HPDE6-E6E7 (cell line): Measurements from ENCODE around the gene DCAF8.
A peak's percentile ranks its signal among the peaks of the same experiment; 100 is the strongest.

Experiments
- DNase-seq: peaks from one replicate; pipeline ENCODE4 v3.0.0; 2011; ENCODE audit warnings: missing footprints; ENCODE audit errors: extremely low spot score

Gene DCAF8

DNA sequence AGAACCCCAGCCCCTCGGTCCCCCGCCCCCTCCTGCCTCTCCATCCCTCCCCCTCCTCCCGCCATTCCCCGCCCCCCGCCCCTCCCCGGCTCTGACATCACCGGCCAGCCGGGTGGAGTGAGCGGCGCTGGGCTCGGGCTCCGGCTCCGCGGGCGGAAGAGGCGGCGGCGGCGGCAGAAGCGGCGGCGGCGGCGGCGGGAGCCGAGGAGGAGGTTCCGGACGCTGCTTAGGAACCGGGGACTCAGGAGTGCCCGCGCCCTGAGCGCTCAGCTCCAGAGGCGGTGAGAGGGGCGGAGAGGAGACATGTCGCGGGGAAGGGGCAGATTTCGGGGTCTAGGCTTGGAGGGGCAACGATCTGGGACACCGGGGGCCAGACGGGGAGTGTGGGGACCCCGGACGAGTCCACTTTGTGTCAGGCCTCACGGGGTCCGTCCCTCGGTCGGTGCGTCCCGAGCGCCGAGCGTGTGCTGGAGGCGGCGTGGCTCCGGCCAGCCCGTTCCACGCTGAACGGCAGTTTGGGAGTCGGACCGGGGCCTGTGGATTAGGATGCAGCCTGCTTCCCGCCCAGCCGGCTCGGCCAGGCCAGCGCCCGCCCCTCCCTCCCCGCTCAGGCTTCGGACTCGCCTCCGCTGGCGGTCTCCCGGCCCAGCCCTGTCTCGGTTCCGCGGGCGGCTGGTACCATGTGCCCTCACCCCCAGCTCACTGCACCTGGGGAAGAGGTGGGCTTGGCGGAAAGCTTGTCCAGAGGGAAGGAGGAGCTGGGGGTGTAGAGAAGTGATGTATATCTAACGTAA lies 56.9 kb downstream of the DCAF8 start, which contains the start of gene PEA15:
PEA15 (plus strand) TSS at position 143 of the 794 bp plus-strand sequence. CDS start 6,161 bp downstream, outside the sequence.
- peak; percentile 81 for DNase-seq

DNA sequence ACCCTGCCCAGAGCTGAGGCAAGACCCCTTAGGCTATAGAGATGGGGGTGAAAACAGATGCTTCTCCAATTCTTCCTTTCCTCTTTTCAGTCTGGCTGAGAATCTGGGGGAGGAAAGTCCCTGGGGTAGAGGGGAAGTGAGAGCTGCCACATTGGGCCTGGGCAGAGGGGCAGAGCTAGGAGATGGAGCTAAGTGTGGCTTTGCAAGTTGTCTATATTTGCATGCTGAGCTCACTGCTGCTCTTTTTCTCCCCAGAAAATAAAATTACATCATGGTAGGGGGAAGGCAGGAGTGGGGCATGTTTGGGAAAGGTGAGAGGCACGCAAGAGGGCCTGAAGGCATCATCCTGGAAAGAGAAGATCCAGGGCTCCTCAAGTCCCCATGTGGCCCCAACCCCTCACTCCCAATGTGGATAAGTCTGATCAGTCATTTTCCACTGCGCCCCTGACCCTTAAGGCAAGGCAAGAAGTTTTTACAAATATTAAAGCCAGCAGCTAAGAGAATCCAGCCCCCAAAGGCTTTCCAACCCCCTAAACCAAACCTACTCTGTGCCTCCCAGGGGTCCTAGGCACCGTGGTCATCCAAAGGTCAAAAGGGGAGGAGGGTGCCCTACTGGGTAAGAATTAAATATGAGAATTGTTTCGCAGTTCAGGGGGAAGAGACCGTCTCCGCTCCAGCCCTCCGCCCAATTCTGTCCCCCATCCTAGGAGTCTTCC lies 57.7 kb downstream of the DCAF8 start:
- no peak for DNase-seq

DNA sequence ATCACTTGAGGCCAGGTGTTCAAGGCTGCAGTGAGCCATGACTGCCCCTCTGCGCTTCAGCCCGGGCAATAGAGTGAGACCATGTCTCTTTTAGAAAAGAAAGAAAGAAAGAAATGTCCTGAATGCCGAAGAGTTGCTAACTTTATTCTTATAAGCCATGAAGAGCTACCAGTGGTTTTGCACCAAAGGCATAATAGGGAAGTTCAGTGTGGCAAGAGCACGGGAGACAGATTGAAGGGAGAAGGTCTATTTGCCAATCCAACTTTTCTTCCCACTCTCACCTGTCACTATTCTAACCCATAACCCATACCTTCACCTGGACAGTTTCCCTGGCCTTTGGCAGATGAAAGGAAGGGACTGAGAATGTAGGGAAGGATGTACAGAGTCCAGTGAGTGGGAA lies 61.6 kb downstream of the DCAF8 start:
- no peak for DNase-seq

GRCh38 chr1:160197231-160197630 lies 65.1 kb downstream of the DCAF8 start:
- no peak for DNase-seq

- DNase-seq = no peak
These were observed 66.2 kb downstream of the DCAF8 start for GRCh38 chr1:160196143-160196542.

DNA sequence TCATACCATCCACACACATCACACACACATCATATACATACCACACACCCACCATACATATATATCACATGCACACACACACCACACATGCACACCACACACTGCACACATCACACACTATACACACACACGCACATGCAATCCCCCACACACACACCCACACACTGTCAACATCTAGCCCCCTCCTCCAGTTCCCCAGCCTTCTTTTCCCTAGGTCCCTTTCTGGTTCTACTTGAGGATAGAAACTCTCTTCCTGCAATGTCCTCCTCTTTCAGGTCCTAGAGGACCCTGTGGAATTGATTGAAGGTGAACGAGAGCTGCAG lies 67.7 kb downstream of the DCAF8 start:
- no peak for DNase-seq

- DNase-seq = no peak
These were observed 68.3 kb downstream of the DCAF8 start for GRCh38 chr1:160193832-160194736.

GRCh38 chr1:160193091-160193819 lies 69.1 kb downstream of the DCAF8 start:
- peak; percentile 72 for DNase-seq

DNA sequence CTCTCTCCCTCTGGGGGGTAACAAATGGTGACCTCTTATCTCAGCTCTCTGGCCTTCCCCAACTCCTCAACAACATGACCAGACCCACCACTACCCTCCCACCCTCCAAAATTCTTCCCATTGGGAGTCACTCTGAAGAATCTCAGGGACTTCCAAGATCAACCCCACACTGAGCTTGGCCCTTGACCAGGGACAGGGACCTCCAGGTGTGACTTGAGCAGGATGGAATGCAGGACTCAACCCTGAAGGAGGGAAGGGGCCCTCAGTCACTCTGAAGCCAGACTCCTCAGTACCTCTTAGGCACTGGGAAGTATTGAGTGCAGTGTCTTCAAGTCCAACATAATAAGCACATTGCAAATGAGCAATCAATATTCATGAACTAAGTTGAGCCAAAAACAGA lies 70.1 kb downstream of the DCAF8 start:
- no peak for DNase-seq

GRCh38 chr1:160191756-160192155 lies 70.6 kb downstream of the DCAF8 start:
- DNase-seq = no peak

- no peak for DNase-seq
These were observed 72.4 kb downstream of the DCAF8 start, which contains the start of gene CASQ1 for GRCh38 chr1:160189649-160190625. Gene CASQ1, plus strand, starts transcription at chr1:160190575. Its CDS starts 177 bp downstream, at chr1:160190752.

DNA sequence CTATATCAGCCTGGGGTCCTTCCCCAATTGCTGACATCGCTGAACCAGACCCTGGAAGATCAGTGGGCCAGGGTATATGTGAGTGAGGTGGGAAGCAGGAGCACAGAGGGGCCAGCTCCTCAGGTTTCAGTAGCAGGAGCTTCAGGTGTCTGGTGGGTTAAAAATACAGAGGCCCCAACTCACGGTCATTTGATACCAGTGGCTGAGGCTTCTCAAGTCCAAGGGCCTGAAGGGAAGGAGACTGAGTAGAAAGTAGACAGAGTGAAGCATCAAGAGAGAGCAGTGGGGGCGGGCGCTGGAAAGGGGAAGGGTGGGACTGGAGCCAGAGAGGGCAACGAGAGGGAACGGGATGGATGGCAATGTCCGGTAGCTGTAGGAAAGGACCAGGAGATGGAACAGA lies 74.0 kb downstream of the DCAF8 start:
- DNase-seq = no peak

- no peak for DNase-seq
These were observed 74.9 kb downstream of the DCAF8 start for GRCh38 chr1:160187407-160187806.

DNA sequence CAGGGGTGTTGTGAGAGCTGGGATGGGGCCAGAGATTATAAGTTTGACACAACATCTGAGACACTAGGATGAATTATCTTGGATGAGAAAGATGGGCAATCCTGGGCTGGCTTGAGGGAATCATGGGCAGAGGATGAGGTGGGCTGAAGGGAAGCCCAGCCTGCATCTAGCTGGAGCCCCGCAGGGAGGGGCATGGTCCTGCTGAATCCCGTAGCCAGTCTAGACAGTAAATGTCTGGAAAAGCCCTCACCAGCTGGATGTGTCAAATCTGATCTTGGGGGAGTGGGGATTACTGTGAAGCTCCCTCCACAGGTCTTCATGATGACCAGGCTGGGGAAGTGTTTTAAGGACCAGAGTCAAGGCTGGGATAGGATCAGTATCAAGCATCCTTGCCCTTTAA lies 75.6 kb downstream of the DCAF8 start:
- no peak for DNase-seq

GRCh38 chr1:160186246-160186645 lies 76.1 kb downstream of the DCAF8 start:
- DNase-seq = no peak

DNA sequence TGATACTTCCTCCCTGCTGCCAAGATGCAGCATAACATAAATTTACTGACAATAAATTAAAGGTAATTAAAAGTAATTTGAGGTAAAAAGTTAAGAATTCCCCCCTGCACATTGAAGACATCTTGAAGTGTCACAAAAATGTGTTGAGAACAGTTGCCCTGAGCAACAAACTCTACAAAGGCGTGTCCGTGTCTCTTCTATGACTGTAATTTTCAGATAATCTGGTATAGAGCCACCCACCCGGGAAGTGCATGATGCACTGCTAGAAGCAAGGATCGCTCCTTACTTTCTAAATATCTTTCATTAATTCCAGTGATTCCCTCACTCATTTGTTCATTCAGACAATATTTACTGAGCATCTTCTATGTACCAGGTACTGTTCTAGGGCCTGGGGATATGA lies 83.0 kb downstream of the DCAF8 start:
- no peak for DNase-seq

GRCh38 chr1:160178731-160179130 lies 83.6 kb downstream of the DCAF8 start:
- no peak for DNase-seq

DNA sequence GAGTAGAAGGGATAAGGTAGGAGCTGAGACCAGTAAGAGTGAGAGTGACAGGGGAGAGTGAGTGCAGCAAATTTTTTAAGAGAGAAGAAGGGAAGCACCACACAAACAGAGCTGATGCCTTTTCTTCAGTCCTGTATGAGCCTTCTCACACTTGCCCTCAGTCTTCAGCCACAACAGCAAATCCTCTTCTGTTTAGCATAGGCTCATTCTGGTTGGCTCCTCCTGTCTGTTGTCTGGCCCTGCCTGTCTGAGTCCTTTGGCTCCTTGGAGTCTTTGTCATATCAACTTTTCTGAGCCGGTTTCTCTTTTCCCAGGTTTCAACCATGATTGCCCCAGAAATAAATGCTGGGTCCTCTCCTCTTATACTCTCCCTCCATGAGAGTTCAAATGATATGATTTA lies 84.7 kb downstream of the DCAF8 start:
- DNase-seq = no peak

DNA sequence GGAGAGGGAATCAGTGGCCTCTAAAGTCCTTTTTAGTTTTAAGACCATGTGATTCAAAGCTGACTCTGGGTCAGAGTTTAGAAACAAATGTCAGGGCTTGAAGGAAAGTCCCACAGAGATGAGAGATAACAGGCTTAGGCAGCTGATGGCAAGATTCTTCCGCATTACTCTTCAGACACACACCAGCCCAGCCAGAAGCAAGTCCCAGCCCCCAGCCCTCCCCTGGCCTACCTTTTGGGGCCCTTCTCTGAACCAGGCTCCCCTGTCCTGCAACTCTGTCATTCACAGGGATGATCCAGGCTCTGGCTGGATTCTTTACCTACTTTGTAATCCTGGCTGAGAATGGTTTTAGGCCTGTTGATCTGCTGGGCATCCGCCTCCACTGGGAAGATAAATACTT lies 85.1 kb downstream of the DCAF8 start:
- DNase-seq = no peak

DNA sequence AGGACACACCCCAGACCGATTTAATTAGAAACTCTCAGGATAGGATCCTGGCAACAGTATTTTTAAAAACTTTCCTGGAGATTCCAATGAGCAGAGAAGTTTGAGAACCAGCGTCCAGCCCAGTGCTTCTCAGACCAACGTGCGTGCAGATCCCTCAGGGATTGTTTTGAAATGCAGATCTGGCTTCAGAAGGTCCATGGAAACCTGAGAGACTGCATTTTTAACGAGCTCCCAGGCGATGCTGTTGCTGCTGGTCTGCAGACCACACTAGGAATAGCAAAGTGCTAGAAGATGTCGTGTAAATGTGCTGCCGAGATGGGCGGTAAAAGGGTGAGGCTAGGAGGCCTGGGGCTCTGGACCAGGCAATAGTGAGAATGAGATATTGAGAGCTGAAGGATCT lies 90.4 kb downstream of the DCAF8 start:
- no peak for DNase-seq
